Stomach smooth muscle (tissue), 2 donors: ENCODE measurements around the gene CDYL.

Source experiments
- H3K27ac ChIP-seq: one replicate; pipeline ENCODE4 v1.7.0; 2013; ENCODE audit warnings: mild to moderate bottlenecking, low read length, inconsistent platforms
- H3K27me3 ChIP-seq, 2 donors: one replicate each; pipeline ENCODE4 v1.7.0; 2013; ENCODE audit warnings: low read length in 2 of 2; ENCODE audit not compliant: insufficient read depth in 2 of 2, control insufficient read depth in 1 of 2
- H3K36me3 ChIP-seq, 2 donors: one replicate each; pipeline ENCODE4 v1.7.0; 2013; ENCODE audit warnings: low read length in 2 of 2; ENCODE audit not compliant: control insufficient read depth in 2 of 2, insufficient read depth in 2 of 2
- H3K4me1 ChIP-seq: one replicate; pipeline ENCODE4 v1.7.0; 2013; ENCODE audit warnings: low read length; ENCODE audit not compliant: control insufficient read depth, insufficient read depth
- H3K4me3 ChIP-seq, 2 donors: one replicate each; pipeline ENCODE4 v1.7.0; 2013; ENCODE audit warnings: low read length in 2 of 2
- H3K9ac ChIP-seq, 2 donors: one replicate each; pipeline ENCODE4 v1.7.0; 2013; ENCODE audit warnings: low read length in 2 of 2, mild to moderate bottlenecking in 1 of 2
- H3K9me3 ChIP-seq, 2 donors: one replicate each; pipeline ENCODE4 v1.7.0; 2013; ENCODE audit warnings: low read length in 2 of 2; ENCODE audit not compliant: control insufficient read depth in 2 of 2
- donor health status: healthy.
- donor health status: Pancreatic carcinoma.

CDYL gene

GRCh38 chr6:4896401-4896800 lies 120.2 kb downstream of the CDYL start:
- Histone ChIP-seq H3K27me3 (no peaks in the 10 kb centered on the region), H3K9me3 (peaks cover 3 to 7% of the 10 kb centered on the region in 2 donors), H3K4me1 (no peaks in the 10 kb centered on the region), H3K9ac (no peak overlapping the region), H3K36me3 (peaks cover 9 to 26% of the 10 kb centered on the region in 2 donors), H3K4me3 (no peak overlapping the region), H3K27ac (no peak overlapping the region)

GRCh38 chr6:4899249-4900034 lies 123.2 kb downstream of the CDYL start:
- no peak overlapping the region for H3K27ac ChIP-seq
- peaks cover 3 to 7% of the 10 kb centered on the region in 2 donors for H3K9me3 ChIP-seq
- peaks cover 3 to 9% of the 10 kb centered on the region in 2 donors for H3K36me3 ChIP-seq
- H3K4me1 ChIP-seq, result no peaks in the 10 kb centered on the region
- no peak overlapping the region for H3K4me3 ChIP-seq
- no peak overlapping the region for H3K9ac ChIP-seq
- no peaks in the 10 kb centered on the region for H3K27me3 ChIP-seq

- H3K4me1 ChIP-seq, result no peaks in the 10 kb centered on the region
- no peak overlapping the region for H3K27ac ChIP-seq
- H3K4me3 ChIP-seq, result no peak overlapping the region
- peaks cover 0 to 5% of the 10 kb centered on the region in 2 donors for H3K36me3 ChIP-seq
- H3K9ac ChIP-seq, result no peak overlapping the region
- peaks cover 3 to 7% of the 10 kb centered on the region in 2 donors for H3K9me3 ChIP-seq
- H3K27me3 ChIP-seq, result no peaks in the 10 kb centered on the region
Observed at GRCh38 chr6:4901386-4902061, 125.3 kb downstream of the CDYL start.

- Histone ChIP-seq H3K9ac (no peak overlapping the region), H3K4me1 (no peaks in the 10 kb centered on the region), H3K9me3 (peaks cover 3 to 7% of the 10 kb centered on the region in 2 donors), H3K27ac (no peak overlapping the region), H3K27me3 (no peaks in the 10 kb centered on the region), H3K36me3 (peaks cover 0 to 5% of the 10 kb centered on the region in 2 donors), H3K4me3 (no peak overlapping the region)
Observed at GRCh38 chr6:4902363-4902762, 126.2 kb downstream of the CDYL start.

- no peak overlapping the region for H3K4me3 ChIP-seq
- H3K9ac ChIP-seq, result no peak overlapping the region
- peaks cover 0 to 5% of the 10 kb centered on the region in 2 donors for H3K36me3 ChIP-seq
- peaks cover 3 to 7% of the 10 kb centered on the region in 2 donors for H3K9me3 ChIP-seq
- H3K27me3 ChIP-seq, result no peaks in the 10 kb centered on the region
- no peaks in the 10 kb centered on the region for H3K4me1 ChIP-seq
- no peak overlapping the region for H3K27ac ChIP-seq
Observed at GRCh38 chr6:4903121-4903520, 126.9 kb downstream of the CDYL start.

GRCh38 chr6:4903751-4904370 lies 127.7 kb downstream of the CDYL start:
- Histone ChIP-seq H3K27me3 (no peaks in the 10 kb centered on the region), H3K9me3 (peaks cover 0 to 7% of the 10 kb centered on the region in 2 donors), H3K4me1 (no peaks in the 10 kb centered on the region), H3K36me3 (peaks cover under 1 to 5% of the 10 kb centered on the region in 2 donors), H3K4me3 (no peak overlapping the region), H3K9ac (no peak overlapping the region), H3K27ac (no peak overlapping the region)

GRCh38 chr6:4904461-4905025 lies 128.3 kb downstream of the CDYL start:
- H3K4me1 ChIP-seq, result no peaks in the 10 kb centered on the region
- H3K36me3 ChIP-seq, result peaks cover 3 to 5% of the 10 kb centered on the region in 2 donors
- H3K9me3 ChIP-seq, result peaks cover 0 to 3% of the 10 kb centered on the region in 2 donors
- H3K9ac ChIP-seq, result no peak overlapping the region
- H3K27ac ChIP-seq, result no peak overlapping the region
- H3K4me3 ChIP-seq, result no peak overlapping the region
- H3K27me3 ChIP-seq, result no peaks in the 10 kb centered on the region

- Histone ChIP-seq H3K4me1 (no peaks in the 10 kb centered on the region), H3K4me3 (no peak overlapping the region), H3K36me3 (peaks cover 3 to 5% of the 10 kb centered on the region in 2 donors), H3K9me3 (no peaks in the 10 kb centered on the region), H3K9ac (no peak overlapping the region), H3K27me3 (no peaks in the 10 kb centered on the region), H3K27ac (no peak overlapping the region)
Observed at GRCh38 chr6:4905826-4906225, 129.6 kb downstream of the CDYL start.

GRCh38 chr6:4906293-4907276 lies 130.4 kb downstream of the CDYL start:
- Histone ChIP-seq H3K9me3 (no peaks in the 10 kb centered on the region), H3K4me3 (no peak overlapping the region), H3K9ac (no peak overlapping the region), H3K27me3 (no peaks in the 10 kb centered on the region), H3K36me3 (peaks cover 3 to 5% of the 10 kb centered on the region in 2 donors), H3K27ac (no peak overlapping the region), H3K4me1 (no peaks in the 10 kb centered on the region)

GRCh38 chr6:4907602-4908001 lies 131.4 kb downstream of the CDYL start:
- Histone ChIP-seq H3K9ac (no peak overlapping the region), H3K36me3 (peaks cover 3% of the 10 kb centered on the region in 2 donors), H3K4me3 (no peak overlapping the region), H3K9me3 (no peaks in the 10 kb centered on the region), H3K27ac (no peak overlapping the region), H3K27me3 (no peaks in the 10 kb centered on the region), H3K4me1 (no peaks in the 10 kb centered on the region)
